GM10847 (cell line): Measurements from ENCODE around the gene DCAF5.

ENCODE experiments used
- POLR2A ChIP-seq: IDR thresholded peaks from 2 replicates; pipeline ENCODE4 v1.6.1; 2011; ENCODE audit not compliant: insufficient read length; ENCODE audit errors: extremely low read depth

Gene DCAF5

GRCh38 chr14:69151458-69152180 lies 1.3 kb downstream of the DCAF5 start:
- TF ChIP-seq POLR2A, result no peak

- TF ChIP-seq POLR2A, result no peak
These were observed 3.3 kb downstream of the DCAF5 start for GRCh38 chr14:69149461-69150244.

- no peak for TF ChIP-seq POLR2A
These were observed 10.8 kb downstream of the DCAF5 start for GRCh38 chr14:69142101-69142500.

GRCh38 chr14:69141550-69141949 lies 11.4 kb downstream of the DCAF5 start:
- no peak for TF ChIP-seq POLR2A

- TF ChIP-seq POLR2A, result no peak
These were observed 13.2 kb downstream of the DCAF5 start for GRCh38 chr14:69139743-69140142.

- no peak for TF ChIP-seq POLR2A
These were observed 14.9 kb downstream of the DCAF5 start for GRCh38 chr14:69137843-69138535.

GRCh38 chr14:69137416-69137815 lies 15.5 kb downstream of the DCAF5 start:
- no peak for TF ChIP-seq POLR2A

- no peak for TF ChIP-seq POLR2A
These were observed 17.8 kb downstream of the DCAF5 start for GRCh38 chr14:69135133-69135532.

GRCh38 chr14:69133206-69134125 lies 19.5 kb downstream of the DCAF5 start:
- TF ChIP-seq POLR2A, result no peak

GRCh38 chr14:69132513-69133181 lies 20.3 kb downstream of the DCAF5 start:
- TF ChIP-seq POLR2A, result no peak

- no peak for TF ChIP-seq POLR2A
These were observed 21.7 kb downstream of the DCAF5 start for GRCh38 chr14:69131176-69131575.

- no peak for TF ChIP-seq POLR2A
These were observed 23.5 kb downstream of the DCAF5 start for GRCh38 chr14:69129264-69129880.

- TF ChIP-seq POLR2A, result no peak
These were observed 34.6 kb downstream of the DCAF5 start for GRCh38 chr14:69118305-69118704.
